Measurements from ENCODE around the gene CLASP2. TPM values are rescaled to one million over a fixed set of nuclear protein-coding genes. Genes with fewer than 3 reads are reported as not detected.

CLASP2 gene
- total RNA-seq, 2 donors from 2014 or later, result 65.0 to 74.8 TPM

- Mint-ChIP-seq H3K36me3 (ENCODE audit: low read depth) (peaks cover 29% of the 10 kb centered on the region), H3K4me1 (no peaks in the 10 kb centered on the region)
- TF ChIP-seq, protein P1, sequence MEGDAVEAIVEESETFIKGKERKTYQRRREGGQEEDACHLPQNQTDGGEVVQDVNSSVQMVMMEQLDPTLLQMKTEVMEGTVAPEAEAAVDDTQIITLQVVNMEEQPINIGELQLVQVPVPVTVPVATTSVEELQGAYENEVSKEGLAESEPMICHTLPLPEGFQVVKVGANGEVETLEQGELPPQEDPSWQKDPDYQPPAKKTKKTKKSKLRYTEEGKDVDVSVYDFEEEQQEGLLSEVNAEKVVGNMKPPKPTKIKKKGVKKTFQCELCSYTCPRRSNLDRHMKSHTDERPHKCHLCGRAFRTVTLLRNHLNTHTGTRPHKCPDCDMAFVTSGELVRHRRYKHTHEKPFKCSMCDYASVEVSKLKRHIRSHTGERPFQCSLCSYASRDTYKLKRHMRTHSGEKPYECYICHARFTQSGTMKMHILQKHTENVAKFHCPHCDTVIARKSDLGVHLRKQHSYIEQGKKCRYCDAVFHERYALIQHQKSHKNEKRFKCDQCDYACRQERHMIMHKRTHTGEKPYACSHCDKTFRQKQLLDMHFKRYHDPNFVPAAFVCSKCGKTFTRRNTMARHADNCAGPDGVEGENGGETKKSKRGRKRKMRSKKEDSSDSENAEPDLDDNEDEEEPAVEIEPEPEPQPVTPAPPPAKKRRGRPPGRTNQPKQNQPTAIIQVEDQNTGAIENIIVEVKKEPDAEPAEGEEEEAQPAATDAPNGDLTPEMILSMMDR (conservative IDR thresholded peaks at IDR 0.05), result no peak
Measured at GRCh38 chr3:33592999-33593398, 125.1 kb downstream of the CLASP2 start.

DNA sequence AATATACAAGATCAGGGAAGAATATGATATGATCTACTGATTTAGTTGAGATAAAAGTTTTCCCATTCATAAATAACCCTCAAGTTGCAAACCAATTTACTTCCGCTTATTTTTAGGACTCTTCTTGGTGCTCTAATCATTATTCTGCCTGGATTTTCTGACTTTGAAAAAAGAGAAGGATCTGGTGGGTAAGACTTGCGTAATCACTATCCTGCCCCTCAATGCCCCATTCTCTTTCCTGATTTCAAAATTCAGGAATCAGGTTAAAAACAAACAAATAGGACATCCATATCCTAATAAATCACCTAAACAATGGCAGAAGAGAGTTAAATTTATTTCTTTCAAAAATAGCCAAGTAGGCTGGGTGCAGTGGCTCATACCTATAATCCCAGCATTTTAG lies 127.5 kb downstream of the CLASP2 start:
- H3K27me3 ChIP-seq (ENCODE audit: control insufficient read depth, insufficient read depth, low read length, poor library complexity, severe bottlenecking), result no peaks in the 10 kb centered on the region
- H3K27ac Mint-ChIP-seq, result no peak overlapping the region
- H3K4me3 ChIP-seq (ENCODE audit: low read length), result no peak overlapping the region
- H3K9me3 ChIP-seq (ENCODE audit: control insufficient read depth, low read length), result no peaks in the 10 kb centered on the region
- H3K27me3 Mint-ChIP-seq (ENCODE audit: insufficient read depth), result no peaks in the 10 kb centered on the region
- peaks cover 59% of the 10 kb centered on the region for H3K36me3 ChIP-seq (ENCODE audit: control insufficient read depth, insufficient read depth, low read length)
- TF ChIP-seq, protein P1 (conservative IDR thresholded peaks at IDR 0.05), result no peak
- no peak for DNase-seq
- 94% methylated on average over 2 of the region's 2 CpGs; no CpG with 5 or more reads in 1 of the 2 experiments for WGBS, 2 experiments (ENCODE audit: insufficient coverage in 1 of 2, insufficient read length in 1 of 2)
- H3K27ac ChIP-seq (ENCODE audit: low read depth, low read length), result no peak overlapping the region
- H3K4me3 Mint-ChIP-seq, result no peak overlapping the region
- no peaks in the 10 kb centered on the region for H3K4me1 Mint-ChIP-seq
- peaks cover 40% of the 10 kb centered on the region for H3K36me3 Mint-ChIP-seq (ENCODE audit: low read depth)
- no peak overlapping the region for H3K9ac ChIP-seq (ENCODE audit: extremely low read depth, low read length, poor library complexity, severe bottlenecking)
- H3K4me1 ChIP-seq (ENCODE audit: control insufficient read depth, insufficient read depth, low read length), result no peaks in the 10 kb centered on the region
- no peaks in the 10 kb centered on the region for H3K9me3 Mint-ChIP-seq

More at GRCh38 chr3:33592999-33593398, 125.1 kb downstream of the CLASP2 start:
- no peak overlapping the region for H3K9ac ChIP-seq (ENCODE audit: extremely low read depth, low read length, poor library complexity, severe bottlenecking)
- H3K27me3 ChIP-seq (ENCODE audit: control insufficient read depth, insufficient read depth, low read length, poor library complexity, severe bottlenecking), result no peaks in the 10 kb centered on the region
- no peak overlapping the region for H3K4me3 Mint-ChIP-seq
- H3K4me1 ChIP-seq (ENCODE audit: control insufficient read depth, insufficient read depth, low read length), result no peaks in the 10 kb centered on the region
- 89 to 100% methylated on average over 1 of the region's 1 CpG for WGBS, 2 experiments (ENCODE audit: insufficient coverage in 1 of 2, insufficient read length in 1 of 2)
- H3K27ac Mint-ChIP-seq, result no peak overlapping the region
- peaks cover 46% of the 10 kb centered on the region for H3K36me3 ChIP-seq (ENCODE audit: control insufficient read depth, insufficient read depth, low read length)
- H3K4me3 ChIP-seq (ENCODE audit: low read length), result no peak overlapping the region
- H3K9me3 ChIP-seq (ENCODE audit: control insufficient read depth, low read length), result no peaks in the 10 kb centered on the region
- no peak for DNase-seq
- no peak overlapping the region for H3K27ac ChIP-seq (ENCODE audit: low read depth, low read length)
- H3K27me3 Mint-ChIP-seq (ENCODE audit: insufficient read depth), result no peaks in the 10 kb centered on the region
- no peaks in the 10 kb centered on the region for H3K9me3 Mint-ChIP-seq

GRCh38 chr3:33586402-33586801 lies 131.7 kb downstream of the CLASP2 start:
- H3K4me3 Mint-ChIP-seq, result no peak overlapping the region
- H3K27me3 ChIP-seq (ENCODE audit: control insufficient read depth, insufficient read depth, low read length, poor library complexity, severe bottlenecking), result no peaks in the 10 kb centered on the region
- H3K36me3 Mint-ChIP-seq (ENCODE audit: low read depth), result peaks cover 42% of the 10 kb centered on the region
- no peaks in the 10 kb centered on the region for H3K9me3 Mint-ChIP-seq
- H3K4me1 Mint-ChIP-seq, result peaks cover 14% of the 10 kb centered on the region
- no peak overlapping the region for H3K27ac ChIP-seq (ENCODE audit: low read depth, low read length)
- peaks cover 45% of the 10 kb centered on the region for H3K36me3 ChIP-seq (ENCODE audit: control insufficient read depth, insufficient read depth, low read length)
- no peak overlapping the region for H3K4me3 ChIP-seq (ENCODE audit: low read length)
- 92 to 100% methylated on average over 2 to 3 of the region's 3 CpGs for WGBS, 2 experiments (ENCODE audit: insufficient coverage in 1 of 2, insufficient read length in 1 of 2)
- no peaks in the 10 kb centered on the region for H3K27me3 Mint-ChIP-seq (ENCODE audit: insufficient read depth)
- no peaks in the 10 kb centered on the region for H3K9me3 ChIP-seq (ENCODE audit: control insufficient read depth, low read length)
- no peak overlapping the region for H3K9ac ChIP-seq (ENCODE audit: extremely low read depth, low read length, poor library complexity, severe bottlenecking)
- no peak overlapping the region for H3K27ac Mint-ChIP-seq
- H3K4me1 ChIP-seq (ENCODE audit: control insufficient read depth, insufficient read depth, low read length), result peaks cover 12% of the 10 kb centered on the region
- DNase-seq, result no peak
- TF ChIP-seq, protein P1 (conservative IDR thresholded peaks at IDR 0.05), result no peak

All from endodermal cell (in vitro differentiated cells).